IPS DF 4.7 (cell line): ENCODE results near the gene ZNF711.
A peak's percentile ranks its signal among the peaks of the same experiment; 100 is the strongest.
"Not testable (repeated sequence)": the region's sequence is repeated elsewhere in the genome, so short reads cannot be mapped to it uniquely, and the experiment has no call there.

Experiments used
- DNase-seq: peaks from one replicate; pipeline ENCODE4 v3.0.0-alpha.2; 2013; ENCODE audit warnings: low spot score; ENCODE audit errors: extremely low read depth

Gene ZNF711

DNA sequence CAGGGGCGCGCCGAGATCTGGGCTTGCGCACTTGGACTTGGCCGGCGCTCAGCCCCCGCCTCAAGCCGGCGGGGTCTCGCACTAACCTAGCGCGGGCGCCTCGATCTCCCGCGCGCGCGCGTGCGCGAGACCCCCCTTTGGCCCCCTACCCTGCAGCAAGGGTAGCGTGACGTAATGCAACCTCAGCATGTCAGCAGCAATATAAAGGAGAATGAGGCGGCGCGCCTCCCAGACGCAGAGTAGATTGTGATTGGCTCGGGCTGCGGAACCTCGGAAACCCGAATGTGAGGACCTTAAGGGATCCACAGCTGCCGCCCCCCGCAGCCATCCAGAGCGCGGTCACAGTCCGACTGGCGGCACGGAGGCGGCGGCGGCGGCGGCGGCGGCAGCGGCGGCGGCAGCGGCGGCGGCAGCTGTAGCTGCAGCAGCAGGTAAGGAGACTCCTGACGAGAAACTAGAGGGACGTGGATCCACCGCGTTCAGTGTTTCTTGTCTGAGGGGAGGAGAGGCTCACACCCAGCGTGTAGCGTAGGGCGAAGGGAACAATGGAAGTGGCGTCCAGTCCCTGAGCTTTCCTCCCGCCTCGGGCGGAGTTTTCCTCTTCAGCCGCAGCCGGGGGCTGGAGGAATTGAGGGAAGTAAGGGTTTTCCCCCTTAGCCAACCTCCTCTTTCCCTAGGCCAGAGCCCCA is at the start of gene ZNF711, which contains the start of gene SATL1:
TSS of gene ZNF711 (plus strand) at position 231 of the 689 bp plus-strand sequence. CDS start 3,582 bp downstream, outside the sequence.
TSS of gene SATL1 (minus strand) at position 19 of the 689 bp plus-strand sequence. CDS start 134,811 bp downstream, outside the sequence.
- peak; percentile 28 for DNase-seq

DNA sequence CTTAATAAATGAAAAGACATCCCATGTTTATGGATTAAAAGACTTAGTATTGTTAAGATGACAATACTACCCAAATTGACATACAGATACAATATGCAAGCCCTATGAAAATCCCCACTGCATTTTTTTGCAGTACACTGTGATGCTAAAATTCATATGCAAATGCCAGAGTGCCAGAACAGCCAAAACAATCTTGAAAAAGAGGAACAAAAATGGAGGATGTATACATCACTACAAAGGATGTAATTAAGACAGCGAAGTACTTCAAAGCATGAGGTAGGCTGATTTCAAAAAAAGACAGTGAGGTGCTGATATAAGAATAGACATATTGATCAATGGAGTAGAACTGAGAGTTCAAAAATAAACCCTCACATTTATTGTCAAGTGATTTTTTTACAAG is 47.5 kb upstream of the ZNF711 start:
- DNase-seq: no peak

GRCh38 chrX:85203461-85203970 is 40.3 kb upstream of the ZNF711 start:
- DNase-seq: no peak

- DNase-seq: no peak
Observed at GRCh38 chrX:85213792-85214530, 29.8 kb upstream of the ZNF711 start.

DNA sequence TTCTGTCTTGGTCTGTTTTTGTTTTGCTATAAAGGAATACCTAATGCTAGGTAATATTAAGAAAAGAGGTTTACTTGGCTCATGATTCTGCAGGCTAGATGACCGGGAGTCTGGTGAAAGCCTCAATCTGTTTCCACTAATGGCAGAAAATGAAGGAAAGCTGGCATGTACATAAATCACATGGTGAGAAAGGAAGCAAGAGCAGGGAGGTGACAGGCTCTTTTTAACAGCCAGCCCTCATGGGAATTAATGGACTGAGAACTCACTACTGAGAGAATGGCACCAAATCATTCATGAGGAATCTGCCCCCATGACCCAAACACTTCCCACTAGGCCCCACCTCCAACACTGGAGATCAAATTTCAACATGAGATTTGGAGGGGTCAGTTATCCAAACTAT is 27.8 kb upstream of the ZNF711 start:
- DNase-seq: no peak

- no peak for DNase-seq
Observed at GRCh38 chrX:85221361-85221760, 22.4 kb upstream of the ZNF711 start.

DNA sequence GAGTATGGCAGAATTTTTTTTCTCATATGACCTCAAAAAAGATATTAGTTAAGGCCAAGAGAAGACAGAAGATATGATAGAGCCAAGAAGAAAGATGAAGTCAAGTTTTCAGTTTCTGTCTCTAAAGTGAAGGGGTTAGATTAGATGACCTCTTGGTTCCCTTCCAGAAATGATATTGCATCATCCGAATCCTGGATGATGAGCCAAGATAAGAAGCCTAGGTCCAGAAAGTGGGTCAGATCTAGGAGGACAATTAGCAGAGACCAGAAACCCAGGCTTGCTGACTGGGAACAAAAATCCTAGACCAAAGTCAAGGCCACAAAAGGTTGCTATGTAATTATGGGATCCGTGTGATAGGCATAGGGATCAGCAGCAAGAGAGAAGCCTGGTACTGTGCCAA is 20.4 kb upstream of the ZNF711 start:
- DNase-seq: no peak

GRCh38 chrX:85243155-85243554 is 636 bp upstream of the ZNF711 start:
- no peak for DNase-seq

- DNase-seq: no peak
Observed at GRCh38 chrX:85244450-85245211, 840 bp downstream of the ZNF711 start.

GRCh38 chrX:85285286-85285685 is 41.5 kb downstream of the ZNF711 start:
- not testable (repeated sequence) for DNase-seq

GRCh38 chrX:85288992-85289723 is 45.4 kb downstream of the ZNF711 start:
- no peak for DNase-seq

- DNase-seq: no peak
Observed at GRCh38 chrX:85303544-85303943, 59.8 kb downstream of the ZNF711 start.

DNA sequence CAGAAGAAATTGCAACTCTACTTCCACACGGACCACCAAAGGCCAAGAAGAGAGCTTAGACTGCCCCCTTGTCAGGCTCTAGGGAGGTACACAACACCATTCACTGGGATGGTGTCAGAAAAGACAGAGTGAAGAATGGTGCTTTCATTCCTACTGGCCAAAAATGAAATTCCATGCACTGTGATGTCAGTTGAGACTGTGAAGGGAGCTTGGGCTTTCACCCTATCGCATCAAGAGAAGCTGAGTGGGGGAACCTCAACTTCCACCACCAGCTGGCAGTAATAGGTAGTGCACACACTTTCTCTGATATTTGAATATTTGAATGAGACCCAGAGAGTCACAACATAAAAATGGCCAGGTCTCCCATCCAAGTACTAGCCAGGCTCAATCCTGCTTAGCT is 65.9 kb downstream of the ZNF711 start:
- no peak for DNase-seq

DNA sequence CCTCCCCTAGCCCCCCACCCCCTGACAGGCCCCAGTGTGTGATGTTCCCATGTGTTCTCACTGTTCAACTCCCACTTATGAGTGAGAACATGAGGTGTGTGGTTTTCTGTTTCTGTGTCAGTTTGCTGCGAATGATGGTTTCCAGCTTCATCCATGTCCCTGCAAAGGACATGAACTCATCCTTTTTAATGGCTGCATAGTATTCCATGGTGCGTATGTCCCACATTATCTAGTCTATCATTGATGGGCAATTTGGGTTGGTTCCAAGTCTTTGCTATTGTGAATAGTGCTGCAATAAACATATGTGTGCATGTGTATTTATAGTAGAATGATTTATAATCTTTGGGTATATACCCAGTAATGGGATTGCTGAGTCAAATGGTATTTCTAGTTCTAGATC is 67.6 kb downstream of the ZNF711 start:
- DNase-seq: not testable (repeated sequence)
